Measurements from ENCODE around the gene PGAM1. TPM values are rescaled to one million over a fixed set of nuclear protein-coding genes. Genes with fewer than 3 reads are reported as not detected.
A peak's percentile ranks its signal among the peaks of the same experiment; 100 is the strongest.

Gene PGAM1
- total and polyA plus RNA-seq, 2 of the 13 experiments (the other 11 are each of a cell fraction or from before 2014, with no cell fraction given) = 354 to 483 TPM

DNA sequence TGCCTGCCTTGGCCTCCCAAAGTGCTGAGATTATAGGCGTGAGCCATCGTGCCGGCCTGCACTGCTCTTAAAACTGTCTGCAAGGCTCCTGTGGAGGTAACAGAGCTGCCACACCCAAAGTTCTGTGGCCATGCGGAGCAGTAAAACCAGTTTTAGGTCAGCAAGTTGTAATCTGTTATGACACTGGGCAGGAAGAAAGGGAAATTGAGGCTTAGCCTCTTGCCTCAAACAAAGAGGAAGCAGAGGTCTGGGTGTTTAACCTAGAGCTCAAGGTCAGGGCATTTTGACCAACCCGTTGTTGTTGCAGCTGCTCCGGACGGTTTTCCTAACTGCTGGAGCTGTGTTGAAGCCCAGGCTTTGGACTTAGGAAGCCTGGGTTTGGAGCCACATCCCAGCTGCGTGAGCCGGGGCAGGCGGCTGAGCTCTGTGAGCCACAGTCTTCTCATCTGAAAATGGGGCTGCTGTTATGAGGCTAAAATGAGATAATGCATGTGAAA, 17.4 kb upstream of the PGAM1 start (continued):
- TF ChIP-seq DZIP1 (CRISPR knock-in tag; IDR thresholded peaks at IDR 0.05) (0 out of 2 replicates have a peak, but pooled peaks have one; percentile 42), RELA (CRISPR knock-in tag; IDR thresholded peaks at IDR 0.05) (no peak), ZFX (CRISPR knock-in tag; IDR thresholded peaks at IDR 0.05; ENCODE audit: low read depth) (no peak), KAT8 (CRISPR knock-in tag; IDR thresholded peaks at IDR 0.05) (peak; percentile 47; the same call in 1 of the 2 replicates), HNF4G (IDR thresholded peaks at IDR 0.05; ENCODE audit: borderline replicate concordance, low read depth, low read length) (peak; percentile 27; the same call in 1 of the 2 replicates), HNF4G (CRISPR knock-in tag; IDR thresholded peaks at IDR 0.05; ENCODE audit: borderline replicate concordance, low read depth) (no peak), POLR2AphosphoS2 (IDR thresholded peaks at IDR 0.05; ENCODE audit: low read depth, low read length) (no peak), TCF12 (IDR thresholded peaks at IDR 0.05) (no peak), TCF12 (CRISPR knock-in tag; IDR thresholded peaks at IDR 0.05) (no peak), AHDC1 (CRISPR knock-in tag; IDR thresholded peaks at IDR 0.05; ENCODE audit: borderline replicate concordance) (0 out of 2 replicates have a peak, but pooled peaks have one; percentile 55), LCORL (IDR thresholded peaks at IDR 0.05) (no peak), LCORL (CRISPR knock-in tag; IDR thresholded peaks at IDR 0.05) (peak; percentile 73; the same call in 1 of the 2 replicates), MTA1 (CRISPR knock-in tag; IDR thresholded peaks at IDR 0.05; ENCODE audit: borderline replicate concordance) (no peak; the same call in 1 of the 2 replicates), ARNT (IDR thresholded peaks at IDR 0.05) (no peak), TFAP4 (IDR thresholded peaks at IDR 0.05; ENCODE audit: borderline replicate concordance, low read depth) (peak; percentile 81), MED1 (CRISPR knock-in tag; IDR thresholded peaks at IDR 0.05) (peak; percentile 67), SOX5 (CRISPR knock-in tag; IDR thresholded peaks at IDR 0.05; ENCODE audit: borderline replicate concordance) (peak; percentile 52; the same call in 1 of the 2 replicates), IKZF4 (CRISPR knock-in tag; IDR thresholded peaks at IDR 0.05; ENCODE audit: borderline replicate concordance, low read depth, not compliant biosample characterization) (no peak), ATAD3A (CRISPR knock-in tag; IDR thresholded peaks at IDR 0.05) (no peak), KDM6A (CRISPR knock-in tag; IDR thresholded peaks at IDR 0.05; ENCODE audit: low read depth) (no peak)

Measured in HepG2 (cell line).